Naive B cell (primary cell): ENCODE measurements around the gene BPGM. TPM values are rescaled to one million over a fixed set of nuclear protein-coding genes. Genes with fewer than 3 reads are reported as not detected.

Experiments used
- ATAC-seq, 2 donors: fragments of 150-1000 bp; cut with Tn5 transposase; 2 replicates each; pipeline ENCODE4 v1.10.0; 2021; ENCODE audit warnings: low read depth in 2 of 2, mild to moderate bottlenecking in 2 of 2, moderate library complexity in 2 of 2
- DNase-seq: peaks from one replicate; pipeline ENCODE4 v3.0.0; 2022
- H3K27ac Mint-ChIP-seq, 6 donors: one replicate each; pipeline ENCODE4 v1.8.0; 2020 to 2022; ENCODE audit warnings: mild to moderate bottlenecking in 6 of 6, mixed read lengths in 6 of 6, moderate library complexity in 5 of 6, inconsistent platforms in 2 of 6
- H3K27me3 Mint-ChIP-seq, 3 donors: one replicate each; pipeline ENCODE4 v1.8.0; 2021 to 2022; ENCODE audit warnings: mixed read lengths in 3 of 3, mild to moderate bottlenecking in 1 of 3
- H3K36me3 Mint-ChIP-seq, 2 donors: one replicate each; pipeline ENCODE4 v1.8.0; 2020 to 2022; ENCODE audit warnings: mixed read lengths in 2 of 2, inconsistent platforms in 1 of 2, mild to moderate bottlenecking in 1 of 2
- H3K4me1 Mint-ChIP-seq, 3 donors: one replicate each; pipeline ENCODE4 v1.8.0; 2020 to 2022; ENCODE audit warnings: mixed read lengths in 3 of 3, inconsistent platforms in 1 of 3, mild to moderate bottlenecking in 1 of 3, moderate library complexity in 1 of 3
- H3K4me3 Mint-ChIP-seq, 8 donors: one replicate each; pipeline ENCODE4 v1.8.0; 2020 to 2022; ENCODE audit warnings: mild to moderate bottlenecking in 8 of 8, mixed read lengths in 8 of 8, moderate library complexity in 8 of 8, inconsistent platforms in 2 of 8
- H3K9me3 Mint-ChIP-seq, 7 donors: one replicate each; pipeline ENCODE4 v1.8.0; 2020 to 2022; ENCODE audit warnings: mixed read lengths in 7 of 7, mild to moderate bottlenecking in 5 of 7, inconsistent platforms in 2 of 7, moderate library complexity in 1 of 7
- polyA plus RNA-seq, 6 donors: library from polyadenylated mRNA; unstranded; fragments of 300-500 nt; fragmentation: Illumina TruSeq; gene quantifications; one replicate each; pipeline ENCODE4 v1.2.3, GENCODE V29; 2021; ENCODE audit warnings: low read depth in 6 of 6

BPGM gene
- polyA plus RNA-seq, 6 donors from 2014 or later, result 17.6 to 33.9 (median 25.5) TPM

GRCh38 chr7:134622303-134622995, 24.2 kb upstream of the BPGM start:
- Mint-ChIP-seq H3K27ac (no peak overlapping the region), H3K27me3 (peaks cover 34 to 43% (median 42%) of the 10 kb centered on the region in 3 donors), H3K9me3 (no peaks in the 10 kb centered on the region)

GRCh38 chr7:134623193-134623592, 23.5 kb upstream of the BPGM start:
- ATAC-seq, result no peak
- no peak for DNase-seq
- H3K27me3 Mint-ChIP-seq, result peaks cover 38 to 46% (median 41%) of the 10 kb centered on the region in 3 donors
- no peaks in the 10 kb centered on the region for H3K9me3 Mint-ChIP-seq
- no peaks in the 10 kb centered on the region for H3K36me3 Mint-ChIP-seq
- H3K4me1 Mint-ChIP-seq, result no peaks in the 10 kb centered on the region
- no peak overlapping the region for H3K4me3 Mint-ChIP-seq
- H3K27ac Mint-ChIP-seq, result no peak overlapping the region

More at GRCh38 chr7:134622303-134622995, 24.2 kb upstream of the BPGM start:
- DNase-seq (no peak), ATAC-seq (no peak)
- H3K4me3 Mint-ChIP-seq, result no peak overlapping the region
- H3K36me3 Mint-ChIP-seq, result no peaks in the 10 kb centered on the region
- no peaks in the 10 kb centered on the region for H3K4me1 Mint-ChIP-seq

GRCh38 chr7:134625550-134625949, 21.1 kb upstream of the BPGM start:
- no peak for ATAC-seq

GRCh38 chr7:134627109-134627774, 19.4 kb upstream of the BPGM start:
- Mint-ChIP-seq H3K27me3 (peaks cover 32 to 68% (median 48%) of the 10 kb centered on the region in 3 donors), H3K9me3 (no peaks in the 10 kb centered on the region), H3K4me3 (no peak overlapping the region), H3K4me1 (no peaks in the 10 kb centered on the region), H3K36me3 (no peaks in the 10 kb centered on the region), H3K27ac (no peak overlapping the region)
- DNase-seq, result no peak
- no peak for ATAC-seq

More at GRCh38 chr7:134625550-134625949, 21.1 kb upstream of the BPGM start:
- Mint-ChIP-seq H3K4me3 (no peak overlapping the region), H3K4me1 (no peaks in the 10 kb centered on the region), H3K9me3 (no peaks in the 10 kb centered on the region), H3K27ac (no peak overlapping the region), H3K27me3 (peaks cover 37 to 57% (median 46%) of the 10 kb centered on the region in 3 donors), H3K36me3 (no peaks in the 10 kb centered on the region)
- no peak for DNase-seq

GRCh38 chr7:134627775-134628153, 18.9 kb upstream of the BPGM start:
- no peaks in the 10 kb centered on the region for H3K36me3 Mint-ChIP-seq
- H3K27me3 Mint-ChIP-seq, result peaks cover 28 to 63% (median 43%) of the 10 kb centered on the region in 3 donors
- no peak overlapping the region for H3K4me3 Mint-ChIP-seq
- DNase-seq (no peak), ATAC-seq (no peak)
- no peaks in the 10 kb centered on the region for H3K9me3 Mint-ChIP-seq
- no peak overlapping the region for H3K27ac Mint-ChIP-seq
- no peaks in the 10 kb centered on the region for H3K4me1 Mint-ChIP-seq

- ATAC-seq (no peak), DNase-seq (no peak)
- Mint-ChIP-seq H3K4me3 (no peak overlapping the region), H3K27me3 (peaks cover 28 to 55% (median 36%) of the 10 kb centered on the region in 3 donors), H3K9me3 (no peaks in the 10 kb centered on the region), H3K4me1 (no peaks in the 10 kb centered on the region), H3K27ac (no peak overlapping the region), H3K36me3 (no peaks in the 10 kb centered on the region)
Observed at GRCh38 chr7:134629445-134629844, 17.2 kb upstream of the BPGM start.

GRCh38 chr7:134630237-134630636, 16.4 kb upstream of the BPGM start:
- H3K4me1 Mint-ChIP-seq, result no peaks in the 10 kb centered on the region
- peak overlapping the region in 1 of 6 donors; percentile 46 for H3K27ac Mint-ChIP-seq
- no peak overlapping the region for H3K4me3 Mint-ChIP-seq
- ATAC-seq (no peak), DNase-seq (no peak)
- no peaks in the 10 kb centered on the region for H3K36me3 Mint-ChIP-seq
- peaks cover 25 to 48% (median 29%) of the 10 kb centered on the region in 3 donors for H3K27me3 Mint-ChIP-seq
- no peaks in the 10 kb centered on the region for H3K9me3 Mint-ChIP-seq

GRCh38 chr7:134630893-134631292, 15.8 kb upstream of the BPGM start:
- H3K4me1 Mint-ChIP-seq, result no peaks in the 10 kb centered on the region
- no peak overlapping the region for H3K27ac Mint-ChIP-seq
- no peak for DNase-seq
- peaks cover 20 to 45% (median 27%) of the 10 kb centered on the region in 3 donors for H3K27me3 Mint-ChIP-seq
- H3K4me3 Mint-ChIP-seq, result no peak overlapping the region
- no peaks in the 10 kb centered on the region for H3K36me3 Mint-ChIP-seq
- ATAC-seq, result no peak
- no peaks in the 10 kb centered on the region for H3K9me3 Mint-ChIP-seq

- H3K36me3 Mint-ChIP-seq, result no peaks in the 10 kb centered on the region
- H3K27me3 Mint-ChIP-seq, result peaks cover 13 to 41% (median 27%) of the 10 kb centered on the region in 3 donors
- no peak for DNase-seq
- H3K27ac Mint-ChIP-seq, result peak overlapping the region in 1 of 6 donors; percentile 86
- ATAC-seq, result no peak
- no peaks in the 10 kb centered on the region for H3K9me3 Mint-ChIP-seq
- H3K4me3 Mint-ChIP-seq, result no peak overlapping the region
- H3K4me1 Mint-ChIP-seq, result peaks cover 0 to 5% (median 0%) of the 10 kb centered on the region in 3 donors
Observed at GRCh38 chr7:134632052-134632451, 14.6 kb upstream of the BPGM start.

- no peaks in the 10 kb centered on the region for H3K36me3 Mint-ChIP-seq
- H3K27ac Mint-ChIP-seq, result no peak overlapping the region
- peaks cover 0 to 5% (median 0%) of the 10 kb centered on the region in 3 donors for H3K4me1 Mint-ChIP-seq
- peak; percentile 31 for DNase-seq
- peaks cover 7 to 35% (median 25%) of the 10 kb centered on the region in 3 donors for H3K27me3 Mint-ChIP-seq
- peak; percentile 56 to 73 for ATAC-seq
- no peaks in the 10 kb centered on the region for H3K9me3 Mint-ChIP-seq
- H3K4me3 Mint-ChIP-seq, result no peak overlapping the region
Observed at GRCh38 chr7:134632937-134633540, 13.6 kb upstream of the BPGM start.

GRCh38 chr7:134636008-134636449, 10.6 kb upstream of the BPGM start:
- Mint-ChIP-seq H3K4me3 (no peak overlapping the region), H3K36me3 (no peaks in the 10 kb centered on the region), H3K27ac (no peak overlapping the region), H3K9me3 (no peaks in the 10 kb centered on the region), H3K27me3 (peaks cover 0 to 11% (median 7%) of the 10 kb centered on the region in 3 donors), H3K4me1 (peaks cover 0 to 5% (median 0%) of the 10 kb centered on the region in 3 donors)
- no peak for DNase-seq
- no peak for ATAC-seq

GRCh38 chr7:134637441-134637840, 9.2 kb upstream of the BPGM start:
- Mint-ChIP-seq H3K9me3 (peaks cover 0 to 8% (median 0%) of the 10 kb centered on the region in 7 donors), H3K27me3 (no peaks in the 10 kb centered on the region), H3K27ac (no peak overlapping the region), H3K4me1 (peaks cover 0 to 5% (median 0%) of the 10 kb centered on the region in 3 donors), H3K4me3 (no peak overlapping the region), H3K36me3 (no peaks in the 10 kb centered on the region)
- DNase-seq (no peak), ATAC-seq (no peak)

GRCh38 chr7:134637934-134638719, 8.5 kb upstream of the BPGM start:
- Mint-ChIP-seq H3K4me1 (peaks cover 0 to 5% (median 0%) of the 10 kb centered on the region in 3 donors), H3K27me3 (no peaks in the 10 kb centered on the region), H3K4me3 (no peak overlapping the region), H3K27ac (no peak overlapping the region), H3K9me3 (peaks cover 0 to 8% (median 0%) of the 10 kb centered on the region in 7 donors), H3K36me3 (no peaks in the 10 kb centered on the region)
- no peak for ATAC-seq
- DNase-seq, result no peak
